SU-DHL-6 (cell line): Measurements from ENCODE around the gene AKT3.

Experiments used
- CTCF ChIP-seq: fragments of 200-600 bp; sonication (generic); IDR thresholded peaks from one replicate; pipeline ENCODE4 v1.5.1; 2017; ENCODE audit warnings: antibody characterized with exemption, mild to moderate bottlenecking, low read length, moderate library complexity; ENCODE audit not compliant: insufficient read depth, poor library complexity, severe bottlenecking
- EZH2phosphoT487 ChIP-seq: fragments of 200-600 bp; sonication (generic), shearing (Covaris generic); conservative IDR thresholded peaks from 2 replicates; pipeline ENCODE4 v1.6.1; 2018; ENCODE audit warnings: mild to moderate bottlenecking, antibody characterized with exemption, low read length, moderate library complexity, mixed read lengths

DNA sequence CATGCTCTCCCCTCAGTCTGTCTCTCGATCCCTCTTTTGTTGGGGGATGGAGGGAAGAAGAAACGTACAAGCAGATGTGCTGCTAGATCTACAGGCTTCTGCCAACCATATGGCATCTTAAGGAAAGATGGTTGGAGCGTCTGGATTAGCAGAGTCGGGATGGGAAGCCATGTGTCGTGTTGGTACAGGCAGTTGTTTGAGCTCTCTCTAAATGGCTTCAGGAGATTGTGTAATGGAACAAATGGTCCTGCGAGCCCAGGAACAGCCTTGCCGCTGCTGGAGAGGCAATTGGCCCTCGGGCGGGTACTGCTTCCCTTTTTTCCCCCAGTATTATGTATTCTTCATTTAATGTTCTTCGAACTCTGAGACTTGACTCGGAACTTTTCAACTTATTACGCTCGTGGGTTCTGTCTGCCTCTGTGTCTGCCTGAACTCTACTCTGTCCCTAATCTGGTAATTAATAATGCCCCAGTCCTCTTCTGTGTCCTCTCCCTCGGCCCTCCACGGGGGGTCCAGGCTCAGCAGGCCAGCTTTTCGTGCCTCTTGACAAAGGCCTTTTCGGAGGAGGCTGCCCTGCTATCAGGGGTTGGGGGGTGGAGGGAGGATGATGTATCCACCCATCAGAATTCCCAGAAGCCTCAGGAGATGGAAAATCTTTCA, 378.9 kb downstream of the AKT3 start:
- TF ChIP-seq EZH2phosphoT487 (no peak), CTCF (no peak)
